Large intestine (tissue), 3 donors: ENCODE results near the gene VPS16. TPM values are rescaled to one million over a fixed set of nuclear protein-coding genes. Genes with fewer than 3 reads are reported as not detected.
"Not testable (repeated sequence)": the region's sequence is repeated elsewhere in the genome, so short reads cannot be mapped to it uniquely, and the experiment has no call there.

Experiments
- DNase-seq, 2 donors: peaks; one replicate each; pipeline versions ENCODE4 v3.0.0 to v3.0.0-alpha.2; 2013
- H3K27ac ChIP-seq: one replicate; pipeline ENCODE4 v1.5.1; 2013; ENCODE audit warnings: low read length
- H3K27me3 ChIP-seq: 2 replicates; pipeline ENCODE4 v1.6.1; 2013; ENCODE audit warnings: low read length; ENCODE audit not compliant: control insufficient read depth, insufficient read depth
- H3K36me3 ChIP-seq: 2 replicates; pipeline ENCODE4 v1.6.1; 2013; ENCODE audit warnings: low read length; ENCODE audit not compliant: control insufficient read depth, insufficient read depth
- H3K4me1 ChIP-seq: one replicate; pipeline ENCODE4 v1.6.1; 2013; ENCODE audit warnings: low read length; ENCODE audit not compliant: control insufficient read depth, insufficient read depth
- H3K4me3 ChIP-seq: one replicate; pipeline ENCODE4 v1.5.1; 2013; ENCODE audit warnings: low read length
- H3K9me3 ChIP-seq: one replicate; pipeline ENCODE4 v1.6.1; 2013; ENCODE audit warnings: mild to moderate bottlenecking, low read depth, low read length, moderate library complexity; ENCODE audit not compliant: control insufficient read depth
- WGBS: methylation state at CpG from one replicate; pipeline ENCODE4 v1.1.5; 2013; ENCODE audit warnings: low lambda C conversion rate; ENCODE audit not compliant: insufficient coverage; 5-methylcytosine and 5-hydroxymethylcytosine counted together
- polyA plus RNA-seq: library from polyadenylated mRNA; unstranded; fragments of 120-200 nt; gene quantifications from one replicate; pipeline ENCODE4 v1.2.1, GENCODE V29; 2013

The VPS16 gene
- polyA plus RNA-seq, 1 donor: 33.5 TPM

DNA sequence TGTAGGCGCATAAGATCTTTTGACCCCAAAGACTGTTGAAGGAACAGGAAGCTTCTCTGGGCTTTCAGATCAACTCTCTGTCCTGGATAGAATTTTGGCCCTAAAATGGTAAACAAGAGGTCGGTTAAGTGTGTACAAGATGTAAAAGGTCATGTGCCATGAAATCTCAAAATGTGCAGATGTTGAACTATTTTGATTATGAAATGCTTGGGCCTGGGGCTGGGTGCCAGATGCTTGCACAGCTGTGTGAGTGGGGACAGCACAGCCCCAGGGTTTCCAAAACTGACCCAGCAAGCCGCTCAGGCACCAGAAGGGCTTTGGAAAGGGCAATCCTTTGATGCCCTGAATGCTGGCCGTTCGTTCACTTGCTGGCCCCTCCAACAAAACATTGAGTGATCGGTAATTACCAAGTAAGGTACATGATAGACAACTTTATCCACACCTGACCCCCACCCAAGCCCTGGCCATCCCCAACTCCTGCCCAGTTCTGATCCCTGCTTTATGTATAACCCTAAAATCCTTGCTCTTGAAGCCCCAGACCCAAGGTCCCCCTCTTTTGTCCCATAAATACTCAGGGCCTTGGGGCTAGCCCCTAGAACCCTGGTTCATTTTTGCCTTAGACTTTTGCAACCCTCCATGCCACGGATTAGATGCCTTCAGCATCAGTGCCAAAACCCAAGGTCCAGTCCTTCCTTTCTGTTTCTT lies 22.5 kb upstream of the VPS16 start:
- DNase-seq: no peak
- Histone ChIP-seq H3K9me3 (no peaks in the 10 kb centered on the region), H3K27ac (no peak overlapping the region), H3K4me3 (no peak overlapping the region), H3K4me1 (peaks cover 3% of the 10 kb centered on the region), H3K36me3 (no peaks in the 10 kb centered on the region), H3K27me3 (peaks cover 36% of the 10 kb centered on the region)
- WGBS: 80% methylated on average over 1 of the region's 7 CpGs

DNA sequence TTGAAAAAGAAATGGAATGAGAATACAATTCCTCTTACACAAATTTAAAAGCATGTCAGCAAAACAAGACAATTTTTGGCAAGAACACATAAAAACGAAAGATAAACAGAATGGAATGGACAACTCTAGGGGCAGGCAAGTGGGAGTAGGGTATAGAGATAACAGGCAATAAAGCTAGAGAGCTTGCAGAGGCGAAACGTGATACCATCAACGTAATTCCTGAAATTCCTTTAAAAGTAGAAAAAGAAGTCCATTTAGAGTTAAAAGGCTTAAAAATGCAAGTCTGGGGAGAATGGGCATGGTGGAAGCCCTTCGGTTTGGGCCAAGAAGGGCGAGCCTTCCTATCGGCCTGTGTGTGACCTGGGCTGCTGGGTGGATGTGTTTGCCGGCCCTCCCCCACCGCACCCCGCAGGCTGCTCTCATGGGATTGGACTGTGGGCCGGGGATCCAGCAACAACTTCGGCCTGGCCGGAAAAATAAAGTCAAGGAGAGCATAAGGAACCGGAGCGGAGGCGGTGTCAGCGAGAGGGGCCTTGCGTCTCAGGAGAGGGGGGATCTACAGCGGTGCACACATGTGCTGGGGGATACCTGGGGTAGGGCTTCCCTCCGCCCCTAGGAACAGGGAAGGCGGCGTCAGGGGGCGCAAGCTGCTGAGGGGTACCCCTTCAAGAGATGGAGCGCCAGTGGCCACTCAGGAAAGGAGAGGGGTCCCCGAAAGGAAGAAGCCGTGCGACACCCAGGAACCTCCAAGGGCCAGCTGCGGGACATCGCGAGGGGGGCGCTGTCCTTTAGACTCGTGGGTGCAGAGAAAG lies 20.3 kb upstream of the VPS16 start:
- 19% methylated on average over 4 of the region's 32 CpGs for WGBS
- Histone ChIP-seq H3K9me3 (no peaks in the 10 kb centered on the region), H3K27me3 (peaks cover 34% of the 10 kb centered on the region), H3K4me1 (peaks cover 3% of the 10 kb centered on the region), H3K27ac (no peak overlapping the region), H3K36me3 (no peaks in the 10 kb centered on the region), H3K4me3 (no peak overlapping the region)
- no peak for DNase-seq

DNA sequence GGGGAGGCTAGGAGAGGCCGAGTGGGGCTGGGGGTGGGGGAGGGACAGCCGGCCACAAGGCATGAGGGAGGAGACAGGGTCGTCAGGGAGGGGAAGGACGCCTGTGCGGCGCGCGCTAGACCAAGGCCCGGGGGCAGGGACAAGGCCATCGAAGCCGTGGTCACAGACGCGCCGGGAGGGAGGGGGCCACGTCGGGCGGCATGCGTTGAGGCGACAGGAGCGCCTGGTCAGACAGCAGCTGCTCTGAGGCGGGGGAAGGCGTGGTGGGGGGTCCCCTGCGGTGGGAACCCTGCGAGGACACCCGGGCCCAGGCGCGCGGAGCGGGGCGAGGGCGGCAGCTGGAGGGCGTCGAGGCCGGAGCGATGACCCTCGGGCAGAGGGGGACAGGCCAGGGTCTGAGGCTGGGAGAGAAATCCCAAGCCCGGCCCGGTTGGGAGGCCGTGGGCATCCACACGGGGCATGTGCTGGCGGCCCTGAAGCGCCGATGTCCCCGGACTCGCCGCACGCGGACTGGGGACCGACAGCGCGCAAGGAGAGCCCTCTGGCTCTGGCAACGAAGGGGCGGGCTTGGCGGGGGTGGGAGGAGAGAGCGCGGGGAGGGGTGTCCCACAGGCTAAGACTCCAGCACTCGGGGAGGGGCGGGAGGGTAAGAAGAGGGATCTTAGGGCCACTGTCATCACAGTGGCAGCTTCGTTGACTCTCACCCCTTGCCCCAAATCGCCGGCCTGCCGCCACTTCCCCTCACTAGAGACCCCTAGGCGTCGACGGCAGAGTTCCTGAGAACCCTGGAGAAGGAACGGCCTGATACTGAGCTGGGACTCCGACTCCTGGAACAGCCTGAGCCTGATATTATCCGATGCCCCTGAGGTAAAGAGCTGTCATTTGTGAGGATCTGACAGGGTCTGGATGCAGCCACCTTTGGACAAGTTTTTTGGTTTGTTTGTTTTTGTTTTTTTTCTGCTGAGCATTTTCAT lies 19.4 kb upstream of the VPS16 start:
- Histone ChIP-seq H3K27ac (no peak overlapping the region), H3K4me3 (no peak overlapping the region), H3K9me3 (no peaks in the 10 kb centered on the region), H3K27me3 (peaks cover 37% of the 10 kb centered on the region), H3K36me3 (no peaks in the 10 kb centered on the region), H3K4me1 (peaks cover 3% of the 10 kb centered on the region)
- no CpG with 5 or more reads among the region's 68 CpGs for WGBS
- DNase-seq: no peak

DNA sequence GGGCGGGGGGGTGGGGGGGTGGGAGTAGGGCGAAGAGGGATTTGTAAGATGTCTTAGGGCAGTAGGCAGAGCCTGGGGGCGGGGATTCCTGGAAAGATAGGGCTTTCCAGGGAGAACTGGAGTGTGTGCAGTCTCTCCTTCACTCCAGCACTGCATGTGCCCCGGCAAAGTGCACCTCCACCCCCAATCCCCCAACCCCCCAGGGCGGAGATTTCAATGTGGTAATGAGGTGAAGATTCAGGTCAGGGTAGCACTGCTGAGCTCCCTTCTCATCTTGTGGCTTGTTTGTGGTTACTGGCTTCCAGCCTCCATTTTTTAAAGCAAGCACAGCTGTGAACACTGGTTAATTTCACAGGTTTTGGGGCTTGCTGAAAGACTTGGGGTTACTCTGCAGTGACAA lies 18.5 kb upstream of the VPS16 start:
- no peaks in the 10 kb centered on the region for H3K9me3 ChIP-seq
- H3K4me3 ChIP-seq: no peak overlapping the region
- no peak for DNase-seq
- peaks cover 41% of the 10 kb centered on the region for H3K27me3 ChIP-seq
- H3K4me1 ChIP-seq: peaks cover 3% of the 10 kb centered on the region
- no CpG with 5 or more reads among the region's 5 CpGs for WGBS
- no peaks in the 10 kb centered on the region for H3K36me3 ChIP-seq
- H3K27ac ChIP-seq: no peak overlapping the region

DNA sequence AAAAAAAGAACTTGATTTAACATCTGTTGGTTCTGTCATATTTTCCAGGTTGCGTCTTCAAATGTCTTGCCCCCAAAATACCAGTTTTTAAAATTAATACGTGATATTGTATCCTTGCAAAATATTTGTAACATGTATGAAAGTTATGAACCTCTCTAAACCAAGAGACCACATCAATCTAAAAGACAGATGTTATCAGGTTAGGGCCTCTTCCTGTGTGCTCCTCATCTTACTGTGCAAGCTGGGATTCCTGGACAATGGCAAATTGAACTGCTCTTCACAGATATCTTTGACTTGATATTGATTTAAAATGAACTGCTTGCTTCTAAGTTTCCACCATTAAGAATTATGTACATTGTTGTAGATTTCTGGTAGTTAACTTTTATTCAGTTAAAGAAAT lies 14.8 kb upstream of the VPS16 start:
- WGBS: no CpG with 5 or more reads among the region's 2 CpGs
- peaks cover 31% of the 10 kb centered on the region for H3K27me3 ChIP-seq
- no peaks in the 10 kb centered on the region for H3K4me1 ChIP-seq

DNA sequence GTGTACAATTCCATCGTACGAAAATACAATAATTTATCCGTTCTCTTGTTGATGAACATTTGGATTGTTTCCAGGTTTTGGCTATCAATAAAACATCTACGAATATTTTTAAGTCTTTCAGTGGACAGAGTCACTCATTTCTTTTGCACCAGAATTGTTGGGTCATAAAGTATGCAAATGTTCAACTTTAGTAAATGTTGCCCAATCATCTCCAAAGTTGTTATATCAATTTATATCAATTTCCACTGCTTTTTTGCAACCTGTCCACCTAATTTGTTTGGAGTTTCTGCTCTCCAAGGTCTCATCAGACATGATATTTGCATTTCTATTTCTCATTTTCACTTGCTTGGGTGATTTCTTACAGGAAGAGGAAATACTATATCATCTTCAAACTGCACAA lies 13.9 kb upstream of the VPS16 start:
- no peaks in the 10 kb centered on the region for H3K36me3 ChIP-seq
- 98% methylated on average over 4 of the region's 4 CpGs for WGBS
- no peak for DNase-seq
- H3K4me1 ChIP-seq: no peaks in the 10 kb centered on the region
- peaks cover 22% of the 10 kb centered on the region for H3K27me3 ChIP-seq
- H3K27ac ChIP-seq: no peak overlapping the region
- H3K9me3 ChIP-seq: no peaks in the 10 kb centered on the region
- no peak overlapping the region for H3K4me3 ChIP-seq

More for the DNA sequence above, 14.8 kb upstream of the VPS16 start:
- H3K27ac ChIP-seq: no peak overlapping the region
- DNase-seq: no peak
- H3K36me3 ChIP-seq: no peaks in the 10 kb centered on the region
- H3K9me3 ChIP-seq: no peaks in the 10 kb centered on the region
- no peak overlapping the region for H3K4me3 ChIP-seq

DNA sequence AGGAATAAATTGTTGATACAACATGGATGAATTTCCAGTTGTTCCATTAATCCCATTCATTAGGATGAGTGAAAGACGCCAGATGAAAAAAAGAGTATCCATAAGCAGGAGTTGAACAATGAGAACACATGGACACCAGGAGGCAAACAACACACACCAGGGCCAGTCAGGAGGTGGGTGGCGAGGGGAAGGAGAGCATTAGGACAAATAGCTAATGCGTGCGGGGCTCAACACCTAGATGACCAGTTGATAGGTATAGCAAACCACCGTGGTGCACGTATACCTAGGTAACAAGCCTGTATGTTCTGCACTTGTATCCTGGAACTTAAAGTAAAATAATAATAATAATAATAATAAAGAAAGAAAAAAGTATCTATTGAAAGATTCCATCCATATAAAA lies 11.2 kb upstream of the VPS16 start:
- Histone ChIP-seq H3K36me3 (no peaks in the 10 kb centered on the region), H3K9me3 (no peaks in the 10 kb centered on the region), H3K27me3 (peaks cover 16% of the 10 kb centered on the region), H3K4me1 (no peaks in the 10 kb centered on the region), H3K4me3 (no peak overlapping the region), H3K27ac (no peak overlapping the region)
- no peak for DNase-seq
- 80% methylated on average over 1 of the region's 6 CpGs for WGBS

DNA sequence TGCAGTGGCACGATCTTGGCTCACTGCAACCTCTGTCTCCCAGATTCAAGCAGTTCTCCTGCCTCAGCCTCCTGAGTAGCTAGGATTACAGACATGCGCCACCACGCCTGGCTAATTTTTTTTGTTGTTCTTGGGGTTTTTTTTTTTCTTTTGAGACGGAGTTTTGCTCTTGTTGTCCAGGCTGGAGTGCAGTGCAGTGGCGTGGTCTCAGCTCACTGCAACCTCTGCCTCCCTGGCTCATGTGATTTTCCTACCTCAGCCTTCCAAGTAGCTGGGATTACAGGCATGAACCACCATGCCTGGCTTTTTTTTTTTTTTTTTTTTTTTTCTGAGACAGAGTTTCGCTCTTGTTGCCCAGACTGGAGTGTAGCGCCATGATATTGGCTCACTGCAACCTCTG lies 9.3 kb upstream of the VPS16 start:
- not testable (repeated sequence) for H3K4me3 ChIP-seq, DNase-seq
- WGBS: 67% methylated on average over 1 of the region's 7 CpGs

DNA sequence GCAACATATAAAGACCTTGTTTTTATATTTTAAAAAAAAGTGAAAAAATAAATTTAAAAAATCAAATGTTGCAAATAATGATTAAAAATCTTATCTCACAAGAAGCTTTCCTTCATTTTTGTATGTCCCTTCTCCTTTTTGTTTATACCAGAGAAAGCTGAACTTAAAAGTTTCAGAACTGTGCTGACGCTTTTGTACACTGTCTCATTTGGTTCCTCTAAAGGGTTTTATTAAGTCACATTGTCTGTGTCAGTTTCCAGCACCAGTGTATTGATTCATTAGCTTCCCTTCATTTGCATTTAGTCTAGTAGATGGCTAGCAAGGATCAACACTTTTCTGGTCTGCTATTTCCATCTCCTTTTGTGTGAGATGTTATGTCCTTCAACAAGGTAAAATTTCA lies 6.8 kb upstream of the VPS16 start:
- Histone ChIP-seq H3K27ac (no peak overlapping the region), H3K36me3 (peaks cover 12% of the 10 kb centered on the region), H3K27me3 (peaks cover 4% of the 10 kb centered on the region), H3K9me3 (no peaks in the 10 kb centered on the region), H3K4me1 (no peaks in the 10 kb centered on the region), H3K4me3 (no peak overlapping the region)
- no CpG with 5 or more reads among the region's 1 CpG for WGBS
- DNase-seq: no peak

More for the DNA sequence above, 9.3 kb upstream of the VPS16 start:
- H3K9me3 ChIP-seq, H3K27ac ChIP-seq, H3K36me3 ChIP-seq, H3K4me1 ChIP-seq: not testable (repeated sequence)
- peaks cover 13% of the 10 kb centered on the region for H3K27me3 ChIP-seq
